ENCODE data around the gene DRC7. TPM values are rescaled to one million over a fixed set of nuclear protein-coding genes. Genes with fewer than 3 reads are reported as not detected.

The DRC7 gene
- total and polyA plus RNA-seq, 4 donors: 0.06 to 1.8 (median 0.08) TPM; not detected in 1

- no peak overlapping the region for H3K27ac ChIP-seq (ENCODE audit: low read depth in 1 of 2, low read length in 2 of 2)
- no peak overlapping the region for H3K9ac ChIP-seq (ENCODE audit: low read depth in 1 of 2, low read length in 2 of 2)
- WGBS: 95% methylated on average over 24 of the region's 24 CpGs
- no peak for DNase-seq (ENCODE audit: low spot score)
- H3K4me3 ChIP-seq (ENCODE audit: low read depth in 1 of 3, low read length in 3 of 3): no peak overlapping the region
- no peaks in the 10 kb centered on the region for H3K4me1 ChIP-seq (ENCODE audit: control insufficient read depth in 4 of 4, insufficient read depth in 4 of 4, low read length in 3 of 4)
- no peak for TF ChIP-seq RXRA (IDR thresholded peaks at IDR 0.05)
- no peak for TF ChIP-seq EGR1 (IDR thresholded peaks at IDR 0.05; ENCODE audit: low read depth in 2 of 2)
- no peak for TF ChIP-seq RAD21 (IDR thresholded peaks at IDR 0.05)
- TF ChIP-seq HNF4G (IDR thresholded peaks at IDR 0.05): no peak
- TF ChIP-seq HNF4A (conservative IDR thresholded peaks at IDR 0.05): no peak
- TF ChIP-seq SP1 (IDR thresholded peaks at IDR 0.05): no peak
- TF ChIP-seq CTCF (IDR thresholded peaks at IDR 0.05; ENCODE audit: low read depth, low read length, missing input control): no peak
- no peak for TF ChIP-seq ZBTB33 (IDR thresholded peaks at IDR 0.05)
- TF ChIP-seq GABPA (IDR thresholded peaks at IDR 0.05 in 1 of 2, conservative IDR thresholded peaks at IDR 0.05 in 1 of 2): no peak
- no peak for TF ChIP-seq ATF3 (IDR thresholded peaks at IDR 0.05)
- no peak for TF ChIP-seq MAX (IDR thresholded peaks at IDR 0.05)
- no peak for TF ChIP-seq FOXA2 (IDR thresholded peaks at IDR 0.05)
- TF ChIP-seq TAF1 (conservative IDR thresholded peaks at IDR 0.05): no peak
- no peak for TF ChIP-seq NR2F2 (IDR thresholded peaks at IDR 0.05)
- no peak for TF ChIP-seq JUND (IDR thresholded peaks at IDR 0.05)
- TF ChIP-seq FOXA1 (IDR thresholded peaks at IDR 0.05): no peak
- TF ChIP-seq YY1 (IDR thresholded peaks at IDR 0.05): no peak
- no peak for TF ChIP-seq REST (IDR thresholded peaks at IDR 0.05)
- no peaks in the 10 kb centered on the region for H3K9me3 ChIP-seq (ENCODE audit: control insufficient read depth in 4 of 4, low read length in 3 of 4)
- peaks cover 0 to 7% (median 2%) of the 10 kb centered on the region in 4 donors for H3K36me3 ChIP-seq (ENCODE audit: control insufficient read depth in 4 of 4, insufficient read depth in 3 of 4, low read depth in 1 of 4, low read length in 3 of 4)
- no peaks in the 10 kb centered on the region for H3K27me3 ChIP-seq (ENCODE audit: control insufficient read depth in 4 of 4, insufficient read depth in 4 of 4, low read length in 3 of 4)
These were observed 56.4 kb downstream of the DRC7 start for GRCh38 chr16:57750796-57751538.
